HG02884 (cell line): ENCODE results near the gene TEX13A.

Experiments
- ATAC-seq: cut with Tn5 transposase; IDR thresholded peaks from one replicate; pipeline ENCODE4 v1.9.1; 2021; ENCODE audit warnings: mild to moderate bottlenecking, moderate library complexity; ENCODE audit not compliant: unreplicated experiment

TEX13A gene

GRCh38 chrX:105179644-105180043 lies 40.9 kb downstream of the TEX13A start:
- no peak for ATAC-seq

- no peak for ATAC-seq
These were observed 47.4 kb downstream of the TEX13A start for GRCh38 chrX:105173071-105173470.
